ENCODE measurements around the gene TBC1D10B.
A peak's percentile ranks its signal among the peaks of the same experiment; 100 is the strongest.
"Not testable (repeated sequence)": the region's sequence is repeated elsewhere in the genome, so short reads cannot be mapped to it uniquely, and the experiment has no call there.

TBC1D10B gene

DNA sequence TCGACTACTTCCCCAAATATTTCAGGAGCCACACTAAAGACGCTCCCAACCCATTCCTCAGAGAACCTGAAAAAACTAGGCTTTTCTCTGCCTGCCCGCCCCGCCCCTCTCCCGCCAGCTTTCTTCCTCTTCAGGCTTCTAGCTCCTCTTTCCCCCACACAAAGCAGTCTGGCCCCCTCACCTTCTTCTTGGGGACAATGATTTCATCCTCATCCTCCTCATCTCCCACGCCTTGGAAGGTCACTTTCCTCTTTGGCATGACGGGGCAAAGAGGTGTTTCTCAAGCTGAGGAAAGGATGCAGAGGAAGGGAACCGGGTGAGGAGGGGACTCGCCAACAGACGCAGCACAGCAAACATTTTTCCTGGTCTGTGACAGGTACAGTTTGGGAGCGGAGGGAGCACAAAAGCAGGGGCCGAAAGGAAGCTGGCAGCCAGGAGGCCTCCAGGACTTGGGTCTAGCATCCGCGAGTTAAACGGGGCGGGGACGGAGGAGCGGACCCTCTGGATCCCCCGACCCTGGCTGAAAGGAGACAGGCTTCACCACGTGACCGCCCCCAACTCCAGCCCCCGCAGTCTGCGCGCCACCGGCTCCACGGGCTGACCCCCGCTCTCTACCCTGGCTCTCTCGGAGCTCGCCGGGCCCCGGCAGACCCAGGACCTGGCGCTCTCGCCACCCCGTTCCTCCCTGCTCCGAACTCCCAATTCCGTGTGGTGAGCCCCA lies 15.7 kb downstream of the TBC1D10B start:
- DNase-seq = no peak

DNA sequence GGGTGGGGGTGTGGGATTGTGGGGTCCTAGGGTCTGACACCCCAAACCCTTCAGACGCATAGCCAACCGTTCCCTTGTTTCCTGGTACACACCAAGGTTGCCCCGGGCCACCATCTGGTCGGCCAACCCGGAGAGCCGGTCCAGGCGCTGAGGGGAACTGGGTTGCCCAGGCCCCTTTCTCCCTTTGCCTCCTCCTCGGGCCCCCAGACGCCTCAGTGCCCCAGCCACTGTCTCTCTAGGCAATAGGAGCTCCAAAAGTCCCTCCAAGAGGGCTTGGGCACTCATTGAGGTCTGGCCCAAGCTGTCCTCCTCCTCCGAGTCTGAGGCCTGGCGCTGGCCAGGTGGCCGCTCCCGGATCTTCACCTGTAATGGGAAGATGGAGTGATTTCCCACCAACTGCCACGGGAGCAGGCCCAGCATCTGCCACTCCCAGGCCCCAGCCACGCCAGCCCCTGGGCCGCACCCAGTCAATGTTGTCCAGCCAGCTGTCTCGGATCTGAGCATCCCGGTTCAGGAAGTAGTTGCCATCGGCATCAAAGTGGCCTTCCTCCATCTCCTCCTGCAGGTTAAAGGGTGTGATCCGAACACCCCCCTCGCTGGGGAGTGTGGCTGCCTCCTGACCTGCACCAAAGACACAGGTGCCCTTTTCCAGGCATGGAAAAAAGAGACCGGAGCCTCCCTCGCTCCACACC lies 16.7 kb downstream of the TBC1D10B start:
- DNase-seq = no peak

DNA sequence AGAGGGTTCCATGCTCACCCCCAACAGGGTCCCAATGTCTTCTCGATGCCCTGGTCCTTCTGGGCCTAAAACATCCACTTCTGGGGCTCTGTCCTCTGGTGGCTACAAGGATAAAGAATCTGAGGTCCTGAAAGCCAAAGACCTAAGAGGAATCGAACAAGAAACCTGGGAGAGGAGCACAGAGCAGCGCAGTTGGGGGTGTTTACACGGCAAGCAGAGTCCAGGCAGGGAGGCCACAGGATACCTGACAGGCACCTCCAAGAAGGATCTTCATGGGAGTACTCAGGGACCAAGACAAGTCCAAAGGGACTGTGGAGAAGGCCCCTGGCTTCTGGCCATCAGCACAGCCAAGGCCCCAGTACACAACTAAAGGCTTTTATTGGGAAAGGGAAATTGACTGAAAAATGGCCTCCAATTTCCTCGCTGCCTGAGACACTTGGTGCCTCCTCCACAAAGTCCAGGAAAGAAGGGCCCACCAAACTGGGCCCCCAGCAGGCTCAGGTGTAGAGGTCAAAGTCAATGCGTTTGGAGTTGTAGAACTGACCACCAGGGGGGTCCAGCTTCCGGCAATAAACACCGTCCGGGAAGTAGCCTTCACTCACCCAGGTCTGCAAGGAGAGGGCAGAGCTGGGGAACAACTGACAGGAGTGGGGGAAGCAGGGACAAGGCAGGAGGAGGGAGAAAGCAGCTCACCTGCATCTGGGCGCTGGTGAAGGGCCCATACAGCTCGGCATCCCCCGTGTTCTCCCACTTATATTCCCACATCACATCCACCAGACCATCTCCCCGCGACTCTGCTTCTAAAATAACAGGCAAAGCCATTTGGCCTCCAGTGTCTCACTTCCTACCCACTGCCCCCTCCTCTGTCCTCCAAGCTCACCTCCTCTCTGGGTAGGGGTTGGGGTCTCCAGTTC lies 17.5 kb downstream of the TBC1D10B start:
- DNase-seq = no peak

DNA sequence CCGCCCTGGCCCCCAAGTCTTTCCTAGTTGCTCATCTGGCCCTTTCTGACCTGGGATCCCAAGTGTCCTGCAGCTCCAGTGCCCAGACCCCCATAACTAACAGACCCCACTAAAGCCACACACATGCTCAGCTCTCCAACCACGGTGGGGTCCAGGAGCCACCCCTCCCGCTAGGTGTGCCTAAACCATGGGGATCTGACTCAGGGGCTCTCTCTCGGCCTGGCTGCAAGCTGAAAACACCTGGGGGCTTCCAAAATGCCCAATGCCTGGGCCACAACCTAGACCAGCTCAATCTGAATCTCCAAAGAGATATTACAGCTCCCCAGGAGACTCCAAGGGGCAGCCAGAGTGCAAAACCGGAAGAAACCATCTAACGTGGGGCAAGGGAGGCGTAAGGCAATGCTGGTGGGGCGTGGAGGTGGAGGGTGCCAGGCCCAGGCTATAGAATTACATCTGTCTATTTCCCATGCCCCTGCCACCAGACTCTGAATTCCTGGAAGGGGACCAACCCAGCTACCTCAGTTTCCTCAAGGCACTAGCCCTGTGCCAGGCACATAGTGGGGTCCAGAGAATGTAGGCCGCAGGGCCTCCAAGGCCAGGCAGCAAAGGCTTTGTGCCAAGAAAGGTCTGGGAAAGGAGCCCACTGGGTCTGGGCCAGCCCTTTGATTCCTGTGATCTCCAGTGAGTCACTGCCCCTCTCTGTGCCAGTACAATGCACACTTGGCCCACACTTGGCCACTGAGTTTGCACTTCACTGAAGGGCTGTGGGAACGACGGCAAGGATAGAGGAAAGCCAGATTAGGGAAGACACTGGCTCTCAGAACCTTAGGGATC lies 18.5 kb downstream of the TBC1D10B start:
- no peak for DNase-seq

DNA sequence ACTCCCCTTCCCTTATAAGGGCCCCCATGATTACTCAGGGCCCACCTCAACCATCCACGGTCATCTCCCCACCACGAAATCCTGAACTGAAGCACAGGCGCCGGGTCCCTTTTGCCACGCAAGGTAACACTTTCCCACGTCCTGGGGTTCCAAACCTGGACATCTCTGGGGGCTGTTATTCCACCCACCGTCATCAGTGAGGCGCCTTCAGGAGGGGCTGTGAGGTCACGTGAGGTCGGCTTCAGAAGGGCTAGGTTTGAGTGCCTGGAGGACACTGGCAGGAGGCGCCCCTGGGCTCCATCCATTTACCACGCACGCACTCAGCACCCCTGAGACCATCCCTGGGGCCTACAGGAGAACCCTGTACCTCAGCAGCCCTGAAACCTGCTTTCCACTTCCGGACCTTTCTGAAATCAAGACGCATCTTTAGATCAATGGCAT lies 19.3 kb downstream of the TBC1D10B start:
- no peak for DNase-seq

DNA sequence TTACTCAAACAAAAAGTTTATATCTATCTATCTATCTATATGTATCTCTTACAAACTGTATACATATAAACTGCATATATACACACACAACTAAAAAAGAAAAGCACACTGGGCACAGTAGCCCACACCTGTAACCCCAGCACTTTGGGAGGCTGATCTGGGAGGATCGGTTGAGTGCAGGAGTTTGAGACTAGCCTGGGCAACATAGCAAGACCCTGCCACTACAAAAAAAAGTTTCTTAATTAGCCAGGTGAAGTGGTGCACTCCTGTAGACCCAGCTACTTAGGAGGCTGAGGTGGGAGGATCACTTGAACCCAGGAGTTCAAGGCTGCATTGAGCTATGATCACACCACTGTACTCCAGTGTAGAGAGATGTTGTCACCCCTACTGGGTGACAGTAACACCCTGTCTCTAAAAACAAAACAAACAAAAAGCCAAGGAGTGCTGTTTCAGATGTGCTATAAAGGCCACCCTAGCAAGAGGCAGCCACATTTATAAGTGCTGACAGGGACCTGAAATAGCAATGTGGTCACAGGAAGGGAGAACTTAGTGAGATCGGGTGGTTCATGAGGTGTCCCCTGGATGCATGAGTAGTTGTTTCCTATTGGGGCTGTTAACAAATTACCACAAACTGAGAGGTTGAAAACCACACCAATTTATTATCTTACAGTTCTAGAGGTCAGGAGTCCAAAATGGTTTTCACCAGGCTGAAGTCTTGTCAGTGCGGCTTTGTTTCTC lies 20.0 kb downstream of the TBC1D10B start:
- DNase-seq = no peak

DNA sequence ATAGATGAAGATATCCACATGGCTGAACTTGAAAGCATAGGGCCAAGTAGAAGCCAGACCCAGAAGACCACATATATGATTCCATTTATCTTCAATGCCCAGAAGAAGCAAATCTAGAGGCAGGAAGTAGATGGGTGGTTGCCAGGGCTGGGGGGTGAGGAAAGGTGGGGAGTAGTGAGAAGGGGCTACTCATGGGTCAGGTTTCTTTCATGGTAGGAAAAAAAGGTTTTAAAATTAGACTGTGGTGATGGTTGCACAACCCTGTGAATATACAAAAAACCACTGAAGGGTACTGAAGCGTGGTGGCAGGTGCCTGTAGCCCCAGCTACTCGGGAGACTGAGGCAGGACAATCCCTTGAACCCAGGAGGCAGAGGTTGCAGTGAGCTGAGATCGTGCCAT lies 20.6 kb downstream of the TBC1D10B start:
- no peak for DNase-seq

DNA sequence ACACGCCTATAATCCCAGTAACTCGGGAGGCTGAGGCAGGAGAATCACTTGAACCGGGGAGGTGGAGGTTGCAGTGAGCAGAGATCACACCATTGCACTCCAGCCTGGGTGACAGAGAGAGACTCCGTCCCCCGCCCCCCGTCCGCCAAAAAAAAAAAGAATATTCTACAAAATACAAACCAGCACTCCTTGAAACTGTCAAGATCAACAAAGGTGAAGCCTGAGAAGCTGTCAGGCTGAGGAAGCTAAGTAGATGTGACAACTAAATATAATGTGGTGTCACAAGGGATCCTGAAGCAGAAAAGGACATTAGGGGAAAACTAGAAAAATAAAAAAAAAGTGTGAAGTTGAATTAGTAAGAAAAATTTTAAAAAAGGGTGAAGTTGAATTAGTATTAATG lies 21.4 kb downstream of the TBC1D10B start:
- no peak for DNase-seq

DNA sequence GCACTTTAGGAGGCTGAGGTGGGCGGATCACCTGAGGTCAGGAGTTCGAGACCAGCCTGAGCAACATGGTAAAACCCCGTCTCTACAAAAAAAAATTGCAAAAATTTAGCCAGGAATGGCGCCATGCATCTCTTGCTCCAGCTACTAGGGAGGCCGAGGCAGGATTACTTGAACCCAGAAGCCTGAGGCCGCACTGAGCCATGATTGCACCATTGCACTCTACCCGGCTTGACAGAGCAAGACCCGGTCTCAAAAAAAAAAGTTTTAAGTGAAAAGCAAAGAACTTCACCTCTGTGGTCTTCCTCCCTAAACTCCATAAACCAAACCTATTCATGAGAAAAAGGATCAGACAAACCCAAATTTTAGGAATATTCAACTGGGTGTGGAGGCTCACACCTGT lies 22.2 kb downstream of the TBC1D10B start:
- DNase-seq = no peak

DNA sequence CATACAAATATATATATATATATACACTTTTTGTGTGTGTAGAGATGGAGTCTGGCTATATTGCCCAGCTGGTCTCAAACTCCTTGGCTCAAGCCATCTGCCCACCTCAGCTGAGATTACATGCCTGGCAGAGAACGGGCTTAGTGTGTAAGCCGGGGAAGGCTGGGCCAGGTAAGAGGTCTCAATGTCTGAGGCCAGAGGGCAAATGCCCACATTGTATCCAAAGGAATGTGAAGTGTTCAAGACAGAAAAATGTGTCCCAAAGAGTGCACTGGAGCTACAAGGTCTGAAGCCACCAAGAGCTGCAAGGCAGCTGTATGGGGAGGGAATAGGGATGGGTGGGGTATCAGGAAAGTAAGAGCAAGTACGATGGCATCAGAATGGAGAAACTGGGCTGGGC lies 24.0 kb downstream of the TBC1D10B start:
- no peak for DNase-seq

DNA sequence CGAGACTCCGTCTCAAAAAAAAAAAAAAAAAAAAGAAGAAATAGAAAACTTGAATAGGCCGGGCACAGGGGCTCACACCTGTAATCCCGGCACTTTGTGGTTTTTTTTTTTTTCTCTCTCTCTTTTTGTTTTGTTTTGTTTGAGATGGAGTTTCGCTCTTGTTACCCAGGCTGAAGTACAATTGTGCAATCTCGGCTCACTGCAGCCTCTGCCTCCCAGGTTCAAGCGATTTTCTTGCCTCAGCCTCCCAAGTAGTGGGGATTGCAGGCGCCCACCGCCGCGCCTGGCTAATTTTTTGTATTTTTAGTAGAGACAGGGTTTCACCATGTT lies 26.8 kb downstream of the TBC1D10B start:
- not testable (repeated sequence) for DNase-seq

DNA sequence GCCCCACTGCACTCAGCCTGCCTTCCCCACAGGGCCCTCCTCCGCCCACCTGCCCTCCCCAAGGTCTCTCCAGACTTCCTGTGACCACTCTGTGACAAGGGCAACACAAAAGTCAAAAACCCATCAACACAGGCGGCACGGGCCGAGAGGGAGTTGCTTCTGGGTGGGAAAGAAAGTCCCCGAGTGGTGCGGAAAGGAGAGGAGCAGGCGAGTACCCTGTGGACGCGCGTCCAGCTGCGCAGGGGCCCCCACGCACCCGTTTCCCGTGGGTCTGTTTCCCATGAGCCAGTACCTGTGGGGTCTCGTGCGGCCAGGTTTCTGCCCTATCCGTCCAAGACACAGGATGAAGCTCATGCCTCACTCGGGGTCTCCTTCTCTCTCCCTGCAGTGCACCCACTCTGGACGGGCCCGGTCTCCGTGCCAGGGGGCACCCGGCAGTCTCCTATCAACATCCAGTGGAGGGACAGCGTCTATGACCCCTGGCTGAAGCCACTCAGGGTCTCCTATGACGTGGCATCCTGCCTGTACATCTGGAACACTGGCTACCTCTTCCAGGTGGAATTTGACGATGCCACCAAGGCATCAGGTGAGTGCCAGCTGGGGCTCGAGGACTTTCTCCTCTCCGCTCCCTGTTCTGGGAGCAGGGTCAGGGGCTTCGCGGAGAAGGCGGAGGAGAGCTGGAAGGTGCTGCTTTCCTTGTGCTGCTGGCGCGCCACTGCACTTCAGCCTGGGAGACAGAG lies 27.4 kb downstream of the TBC1D10B start:
- no peak for DNase-seq

DNA sequence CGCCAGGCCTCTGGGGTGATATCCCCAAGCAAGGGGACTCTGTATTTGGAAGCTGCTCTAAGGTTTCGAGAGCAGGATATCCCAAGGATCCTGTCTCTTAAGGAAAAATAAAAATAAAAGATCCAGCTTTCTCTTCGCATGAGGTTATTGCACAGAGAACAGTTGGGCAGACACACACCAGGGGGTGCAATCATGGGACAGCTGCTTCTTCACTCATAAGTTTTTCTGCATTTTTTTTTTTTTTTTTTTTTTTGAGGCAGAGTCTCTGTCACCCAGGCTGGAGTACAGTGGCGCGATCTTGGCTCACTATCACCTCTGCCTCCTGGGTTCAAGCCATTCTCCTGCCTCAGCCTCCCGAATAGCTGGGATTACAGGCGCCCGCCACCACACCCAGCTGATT lies 28.3 kb downstream of the TBC1D10B start:
- not testable (repeated sequence) for DNase-seq

DNA sequence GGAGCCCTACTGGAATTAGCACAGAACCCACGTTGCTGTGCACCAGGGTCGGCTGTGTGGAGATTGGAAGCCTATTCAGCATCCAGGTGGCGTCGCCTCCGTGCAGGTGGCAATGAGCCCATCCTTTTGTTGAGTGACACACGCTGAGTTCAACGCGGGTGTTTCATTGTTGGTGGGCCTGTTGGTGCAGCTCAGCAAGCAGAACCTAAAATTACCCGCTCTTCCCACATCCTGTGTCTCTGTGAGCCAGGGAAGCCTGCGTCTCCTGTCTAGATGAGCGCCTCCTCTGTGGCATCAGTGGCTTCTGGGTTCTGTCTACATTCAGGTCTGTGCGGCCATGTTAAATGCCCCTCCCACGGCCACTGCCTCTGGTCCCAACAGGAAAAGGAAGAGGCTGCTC lies 29.7 kb downstream of the TBC1D10B start:
- no peak for DNase-seq

DNA sequence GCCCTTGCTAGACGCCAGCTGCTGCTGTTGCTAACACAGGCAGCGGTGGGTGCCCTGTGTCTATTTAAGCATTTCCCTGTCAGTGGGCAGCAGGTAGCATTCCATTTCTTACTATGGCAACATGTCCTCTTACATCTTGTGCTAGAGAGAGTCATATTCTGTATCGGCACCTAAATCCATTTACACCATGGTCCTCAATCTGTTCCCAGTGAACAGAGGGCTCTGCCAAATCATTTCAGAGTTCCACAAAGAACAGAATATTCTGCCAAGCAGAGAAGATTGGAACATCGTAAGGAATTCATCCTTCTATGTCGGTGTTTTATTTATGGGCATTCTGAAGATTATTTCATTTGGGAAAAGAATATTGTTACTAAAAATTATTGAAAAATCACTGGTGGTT lies 31.6 kb downstream of the TBC1D10B start:
- not testable (repeated sequence) for DNase-seq

DNA sequence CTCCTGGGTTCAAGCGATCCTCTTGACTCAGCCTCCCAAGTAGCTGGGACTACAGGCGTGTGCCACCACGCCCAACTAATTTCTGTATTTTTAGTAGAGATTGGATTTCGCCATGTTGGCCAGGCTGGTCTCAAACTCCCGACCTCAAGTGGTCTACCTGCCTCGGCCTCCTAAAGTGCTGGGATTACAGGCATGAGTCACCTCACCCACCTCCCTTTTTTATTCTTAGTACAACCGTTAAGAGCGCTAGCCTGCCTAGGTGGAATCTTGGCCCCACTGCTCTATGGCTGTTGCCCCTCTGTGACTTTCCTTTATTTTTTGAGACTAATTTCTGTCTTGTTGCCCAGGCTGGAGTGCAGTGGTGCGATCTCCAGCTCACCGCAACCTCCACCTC lies 32.3 kb downstream of the TBC1D10B start:
- DNase-seq = not testable (repeated sequence)

DNA sequence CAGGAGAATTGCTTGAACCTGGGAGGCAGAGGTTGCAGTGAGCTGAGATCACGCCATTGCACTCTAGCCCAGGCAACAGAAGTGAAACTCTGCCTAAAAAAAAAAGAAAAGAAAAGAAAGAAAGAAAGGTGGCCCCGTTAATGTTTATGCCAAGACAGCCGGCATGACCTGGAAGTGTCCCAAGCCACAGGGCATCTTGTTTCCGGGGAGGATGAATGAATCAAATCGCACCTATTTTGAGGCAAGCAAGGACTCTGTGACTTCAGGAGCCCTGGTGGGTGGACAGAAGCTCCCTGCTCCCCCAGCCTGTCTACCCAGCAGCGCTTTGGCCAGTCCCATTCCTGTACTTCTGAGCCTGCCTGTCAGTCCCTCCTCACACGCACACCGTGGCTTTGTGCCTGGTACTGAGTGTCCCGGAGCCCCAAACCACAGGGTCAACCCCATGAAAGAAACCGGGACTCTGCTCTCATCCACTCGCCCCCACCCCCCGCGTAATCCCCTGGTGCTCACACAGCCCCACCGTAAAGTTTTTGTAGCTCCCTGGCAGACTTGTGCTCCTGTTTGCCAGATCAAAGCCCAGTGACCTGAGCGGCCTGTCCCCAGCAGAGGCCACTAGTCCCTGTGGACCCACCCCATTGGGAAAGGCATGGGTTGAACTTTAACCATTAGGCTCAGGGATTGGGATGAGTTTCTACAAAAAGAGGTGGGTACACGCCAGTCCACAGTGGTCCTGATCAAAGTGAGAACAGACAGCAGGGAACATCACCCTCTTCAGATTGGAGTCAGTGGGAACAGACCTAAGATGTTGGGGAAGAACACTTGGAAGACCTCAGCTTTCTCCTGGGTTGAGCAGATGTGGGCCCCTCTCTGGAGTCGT lies 34.5 kb downstream of the TBC1D10B start:
- DNase-seq = no peak

DNA sequence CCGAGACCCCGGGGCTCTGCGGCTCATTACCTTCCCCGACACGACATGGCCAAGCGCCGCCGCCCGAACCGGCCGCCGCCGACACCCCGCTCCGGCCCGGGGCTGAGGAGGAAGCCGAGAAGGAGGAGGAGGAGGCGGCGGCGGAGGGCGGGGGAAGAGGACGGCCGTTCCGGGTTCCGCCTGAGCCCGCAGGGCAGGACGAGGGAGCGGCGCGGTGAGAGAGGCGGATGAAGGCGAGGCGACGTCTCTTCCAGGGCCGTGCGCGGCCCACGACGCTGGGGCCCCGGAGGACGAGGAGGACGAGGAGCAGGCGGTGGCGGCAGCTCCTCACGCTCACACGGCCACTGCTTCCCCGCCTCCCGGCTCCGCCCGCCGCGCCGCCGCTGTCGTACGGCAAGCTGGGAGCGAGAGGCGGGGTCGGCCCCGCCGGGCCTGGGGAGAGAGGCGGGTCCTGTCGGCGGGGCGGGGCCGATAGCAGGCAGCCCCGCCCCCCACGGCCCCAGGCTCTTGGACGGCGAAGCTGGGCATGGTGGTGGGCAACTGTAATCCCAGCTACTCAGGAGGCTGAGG lies 35.2 kb downstream of the TBC1D10B start:
- peak; percentile 76 for DNase-seq

DNA sequence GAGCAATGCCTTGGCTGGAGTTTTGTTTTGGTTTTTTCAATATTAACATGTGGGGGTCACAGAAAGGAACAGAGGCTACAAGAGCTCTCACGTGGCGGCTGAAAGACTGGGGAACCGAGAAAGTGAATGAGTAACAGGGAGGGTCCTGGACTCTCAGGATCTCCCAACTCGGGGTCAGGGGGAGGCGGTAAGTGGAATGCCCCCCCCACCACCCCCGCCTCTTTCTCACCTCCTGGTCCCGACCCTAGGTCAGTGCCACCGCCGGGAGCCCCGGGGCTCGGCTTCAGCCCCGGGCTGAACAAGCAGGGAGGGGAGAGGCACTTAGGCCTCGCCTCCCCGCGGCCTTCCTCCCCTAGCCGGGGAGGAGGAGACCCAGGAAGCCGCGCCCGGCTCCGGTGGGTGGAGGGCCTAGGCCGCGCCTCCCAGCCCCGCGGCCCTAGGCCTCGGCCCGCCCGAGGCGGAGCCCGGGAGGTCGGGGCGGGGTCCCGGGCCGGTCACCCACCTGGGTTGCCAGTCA lies 35.8 kb downstream of the TBC1D10B start:
- peak; percentile 82 for DNase-seq

DNA sequence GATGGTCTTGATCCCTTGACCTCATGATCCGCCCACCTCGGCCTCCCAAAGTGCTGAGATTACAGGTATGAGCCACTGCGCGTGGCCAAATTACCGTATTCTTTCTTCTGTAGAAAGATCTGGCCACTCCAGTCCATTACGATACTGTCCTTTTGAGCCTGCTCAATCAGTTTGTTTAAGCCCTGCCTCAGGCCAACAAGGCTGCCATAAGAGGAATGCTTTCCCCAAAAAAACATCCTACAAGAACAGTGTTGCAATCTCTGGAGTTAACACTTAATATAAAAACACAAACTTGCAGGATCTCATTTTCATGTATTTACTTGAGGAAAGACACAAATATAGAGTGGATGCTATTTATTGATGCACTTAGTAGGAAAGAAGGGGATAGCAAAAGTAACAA lies 46.1 kb downstream of the TBC1D10B start:
- not testable (repeated sequence) for DNase-seq

All from effector CD4-positive, alpha-beta T cell (primary cell).